ENCODE data around the gene RBPJ.

DNA sequence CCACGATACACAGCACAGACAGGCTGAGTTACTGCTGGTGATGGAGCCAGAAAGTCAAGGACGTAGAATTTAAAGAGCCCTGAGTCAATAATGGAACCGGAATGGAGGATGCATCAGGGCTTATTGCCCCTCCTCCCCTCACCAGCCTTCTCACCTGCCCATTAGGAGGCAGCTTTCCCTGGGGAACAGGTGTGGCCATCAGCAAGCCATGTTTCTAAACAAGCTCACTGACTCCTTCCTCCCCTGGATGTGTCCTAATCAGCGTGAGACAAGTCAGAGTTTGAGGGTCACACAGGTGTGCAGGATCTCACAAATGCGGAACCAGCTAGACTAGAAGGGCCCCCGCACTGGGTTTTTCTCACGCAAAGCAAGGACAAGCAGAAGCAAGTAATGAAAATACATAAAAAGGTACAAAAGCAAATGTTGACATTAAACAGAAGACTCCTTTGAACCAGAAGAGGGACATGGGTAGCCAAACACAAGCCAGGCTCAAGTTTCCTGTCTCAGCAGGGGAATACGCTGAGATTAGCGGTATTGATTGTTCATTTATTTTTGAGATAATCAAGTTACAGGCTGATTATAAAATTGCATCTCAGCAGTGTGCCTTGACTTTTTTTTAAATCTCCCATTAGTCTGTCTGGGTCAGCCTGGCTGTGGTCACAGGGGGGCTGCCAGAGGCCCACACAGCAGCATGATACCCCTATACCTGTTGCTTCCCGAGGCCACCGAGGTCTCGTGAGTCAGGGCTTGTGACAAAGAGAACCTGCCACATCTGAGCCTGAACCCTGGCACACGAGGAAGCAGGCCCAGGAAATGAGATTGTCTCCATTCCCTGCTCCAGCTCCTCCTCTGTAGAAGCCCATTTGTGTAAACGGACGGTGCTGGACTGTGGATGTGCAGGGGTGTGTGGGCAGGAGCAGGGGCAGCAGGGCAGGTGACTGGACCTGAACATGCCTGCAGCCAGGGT lies 132.0 kb downstream of the RBPJ start:
- TF ChIP-seq EP300 (conservative IDR thresholded peaks at IDR 0.05; ENCODE audit: poor library complexity, severe bottlenecking) (no peak), POLR2AphosphoS5 (IDR thresholded peaks at IDR 0.05) (no peak), EZH2 (IDR thresholded peaks at IDR 0.05; ENCODE audit: borderline replicate concordance, insufficient read depth, low read length, poor library complexity, severe bottlenecking) (no peak), SMC3 (conservative IDR thresholded peaks at IDR 0.05; ENCODE audit: poor library complexity) (no peak)
- TF ChIP-seq, protein P1, sequence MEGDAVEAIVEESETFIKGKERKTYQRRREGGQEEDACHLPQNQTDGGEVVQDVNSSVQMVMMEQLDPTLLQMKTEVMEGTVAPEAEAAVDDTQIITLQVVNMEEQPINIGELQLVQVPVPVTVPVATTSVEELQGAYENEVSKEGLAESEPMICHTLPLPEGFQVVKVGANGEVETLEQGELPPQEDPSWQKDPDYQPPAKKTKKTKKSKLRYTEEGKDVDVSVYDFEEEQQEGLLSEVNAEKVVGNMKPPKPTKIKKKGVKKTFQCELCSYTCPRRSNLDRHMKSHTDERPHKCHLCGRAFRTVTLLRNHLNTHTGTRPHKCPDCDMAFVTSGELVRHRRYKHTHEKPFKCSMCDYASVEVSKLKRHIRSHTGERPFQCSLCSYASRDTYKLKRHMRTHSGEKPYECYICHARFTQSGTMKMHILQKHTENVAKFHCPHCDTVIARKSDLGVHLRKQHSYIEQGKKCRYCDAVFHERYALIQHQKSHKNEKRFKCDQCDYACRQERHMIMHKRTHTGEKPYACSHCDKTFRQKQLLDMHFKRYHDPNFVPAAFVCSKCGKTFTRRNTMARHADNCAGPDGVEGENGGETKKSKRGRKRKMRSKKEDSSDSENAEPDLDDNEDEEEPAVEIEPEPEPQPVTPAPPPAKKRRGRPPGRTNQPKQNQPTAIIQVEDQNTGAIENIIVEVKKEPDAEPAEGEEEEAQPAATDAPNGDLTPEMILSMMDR (IDR thresholded peaks at IDR 0.05; ENCODE audit: poor library complexity, severe bottlenecking) = no peak

Data from neural cell (in vitro differentiated cells).